ENCODE results near the gene ZNF236.

Gene ZNF236

GRCh38 chr18:76866666-76867065 is 44.3 kb downstream of the ZNF236 start:
- no peak for DNase-seq

- DNase-seq, result no peak
Measured at GRCh38 chr18:76873311-76873710, 51.0 kb downstream of the ZNF236 start.

DNA sequence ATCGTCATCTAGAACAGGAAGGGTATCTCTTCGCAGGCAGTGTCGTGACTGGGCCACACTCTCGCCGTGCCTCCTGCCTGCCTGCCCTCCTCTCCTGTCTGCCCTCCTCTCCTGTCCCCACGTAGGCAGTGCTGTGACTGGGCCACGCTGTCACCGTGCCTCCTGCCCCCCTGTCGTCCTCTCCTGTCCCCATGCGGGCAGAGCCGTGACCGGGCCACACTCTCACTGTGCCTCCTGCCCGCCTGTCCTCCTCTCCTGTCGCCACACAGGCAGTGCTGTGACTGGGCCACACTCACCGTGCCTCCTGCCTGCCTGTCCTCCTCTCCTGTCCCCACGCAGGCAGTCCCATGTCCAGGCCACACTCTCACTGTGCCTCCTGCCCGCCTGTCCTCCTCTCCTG is 51.4 kb downstream of the ZNF236 start:
- no peak for DNase-seq

DNA sequence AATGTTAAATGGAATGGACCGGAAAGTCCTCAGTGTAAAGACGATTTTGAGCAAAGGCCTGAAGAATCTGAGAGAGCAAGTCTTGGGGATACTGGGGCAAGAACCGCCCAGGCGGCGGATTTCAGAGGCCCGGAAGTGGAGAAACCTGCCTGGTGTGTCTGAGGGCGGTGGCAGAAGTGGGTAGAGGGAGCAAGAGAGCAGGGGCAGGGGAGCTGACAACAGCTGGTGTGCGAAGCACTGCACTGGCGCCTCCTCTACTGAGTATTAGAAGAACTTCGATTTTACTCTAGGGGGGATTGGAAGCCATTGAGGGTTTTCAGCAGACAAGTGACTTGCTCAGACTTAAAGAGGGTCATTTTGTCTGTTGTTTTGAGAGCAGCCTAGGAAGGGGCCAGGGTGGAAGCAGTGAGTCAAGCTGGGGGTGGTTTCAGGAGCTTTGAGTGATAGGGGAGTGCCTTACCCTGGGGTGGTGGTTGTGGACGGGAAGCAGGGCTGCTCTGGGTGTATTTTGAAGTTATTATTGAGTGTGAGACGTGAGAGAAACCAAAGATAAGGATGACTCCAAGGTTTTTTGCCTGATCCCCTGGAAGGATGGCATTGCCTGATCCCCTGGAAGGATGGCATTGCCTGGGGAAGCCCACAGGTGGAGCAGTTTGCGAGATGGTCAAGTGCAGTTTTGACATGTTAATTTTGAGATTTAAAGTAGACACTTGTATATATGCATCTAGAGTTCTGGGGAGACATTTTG is 52.5 kb downstream of the ZNF236 start:
- peak; percentile 15 for DNase-seq

GRCh38 chr18:76875390-76876325 is 53.3 kb downstream of the ZNF236 start:
- DNase-seq, result peak; percentile 76

DNA sequence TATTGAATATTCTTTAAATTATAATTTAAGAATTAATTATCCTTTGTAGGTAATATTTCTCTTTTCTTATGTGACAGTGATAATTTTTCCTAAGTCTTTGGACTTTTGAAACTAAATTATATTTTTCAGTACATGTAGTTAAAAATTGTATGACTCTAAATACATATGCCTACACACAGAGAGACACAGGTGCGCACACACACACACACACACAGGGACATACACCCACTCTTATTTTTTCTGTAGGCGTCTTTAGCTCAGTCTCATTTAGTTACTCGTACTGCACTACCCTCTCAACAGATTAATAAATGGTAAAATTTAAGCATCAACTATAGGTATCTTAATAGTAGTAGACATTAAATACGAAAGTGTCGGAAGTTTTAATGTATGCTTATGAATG is 56.1 kb downstream of the ZNF236 start:
- DNase-seq, result no peak

GRCh38 chr18:76880026-76880425 is 57.7 kb downstream of the ZNF236 start:
- no peak for DNase-seq

GRCh38 chr18:76881744-76882143 is 59.4 kb downstream of the ZNF236 start:
- DNase-seq, result no peak

GRCh38 chr18:76882146-76882545 is 59.8 kb downstream of the ZNF236 start:
- DNase-seq, result no peak

GRCh38 chr18:76885001-76885400 is 62.6 kb downstream of the ZNF236 start:
- no peak for DNase-seq

GRCh38 chr18:76886112-76886511 is 63.8 kb downstream of the ZNF236 start:
- no peak for DNase-seq

GRCh38 chr18:76889091-76889699 is 66.8 kb downstream of the ZNF236 start:
- no peak for DNase-seq

DNA sequence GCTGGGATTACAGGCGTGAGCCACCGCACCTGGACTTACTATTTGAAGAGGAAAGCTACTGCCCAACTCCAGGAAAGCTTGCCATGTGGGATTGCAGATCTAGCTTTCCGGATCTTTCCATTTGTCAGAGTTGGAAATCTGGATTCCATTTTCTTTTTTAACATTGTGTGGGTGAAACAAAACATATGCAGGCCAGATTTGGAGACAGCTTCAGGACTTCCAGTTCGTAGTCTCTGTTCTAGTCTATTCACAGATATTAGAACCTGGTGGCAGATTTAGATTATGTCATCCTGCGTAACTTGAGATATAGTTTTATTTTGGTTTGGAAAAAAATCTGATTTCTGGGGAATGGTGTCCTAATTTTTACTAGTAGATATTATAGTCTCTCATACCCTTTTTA is 70.5 kb downstream of the ZNF236 start:
- no peak for DNase-seq

- no peak for DNase-seq
Measured at GRCh38 chr18:76894566-76895346, 72.4 kb downstream of the ZNF236 start.

DNA sequence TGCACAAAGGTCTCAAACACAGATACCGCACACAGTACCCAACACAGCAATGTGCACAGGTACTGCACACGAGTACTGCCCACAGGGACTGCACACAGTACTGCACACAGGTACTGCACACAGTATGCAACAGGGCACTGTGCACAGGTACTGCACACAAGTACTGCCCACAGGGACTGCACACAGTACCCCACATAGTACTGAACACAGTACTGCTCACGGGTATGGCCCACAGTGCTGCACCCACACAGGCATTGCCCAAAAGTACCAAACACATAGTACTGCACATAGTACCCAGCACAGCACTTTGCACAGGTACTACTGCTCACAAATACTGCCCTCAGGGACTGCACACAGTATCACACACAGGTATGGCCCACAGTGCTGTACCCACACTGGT is 73.1 kb downstream of the ZNF236 start:
- DNase-seq, result no peak

GRCh38 chr18:76896677-76897076 is 74.3 kb downstream of the ZNF236 start:
- no peak for DNase-seq

GRCh38 chr18:76897257-76897656 is 74.9 kb downstream of the ZNF236 start:
- DNase-seq, result no peak

- no peak for DNase-seq
Measured at GRCh38 chr18:76903386-76903785, 81.0 kb downstream of the ZNF236 start.

- no peak for DNase-seq
Measured at GRCh38 chr18:76905821-76906220, 83.5 kb downstream of the ZNF236 start.

- DNase-seq, result no peak
Measured at GRCh38 chr18:76908277-76908676, 85.9 kb downstream of the ZNF236 start.

DNA sequence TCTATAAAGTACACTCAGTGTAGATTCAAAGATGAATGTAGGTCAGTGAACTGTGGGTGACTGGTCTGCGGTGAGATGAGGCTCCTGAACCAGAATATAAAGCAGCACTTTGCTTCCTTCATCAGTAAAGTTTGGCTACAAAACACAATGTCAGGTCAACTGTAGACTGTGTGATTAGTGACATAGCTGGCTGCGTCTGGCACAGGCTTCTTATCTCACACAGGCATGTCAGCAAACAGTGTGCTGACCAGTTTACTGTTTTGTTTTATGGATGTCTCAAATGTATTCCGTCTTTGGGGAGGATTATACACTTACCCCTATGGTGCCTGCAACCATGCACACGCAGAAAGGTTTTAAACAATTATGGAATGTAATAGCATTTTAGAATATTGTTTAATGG is 87.1 kb downstream of the ZNF236 start:
- peak; percentile 34 for DNase-seq

DNA sequence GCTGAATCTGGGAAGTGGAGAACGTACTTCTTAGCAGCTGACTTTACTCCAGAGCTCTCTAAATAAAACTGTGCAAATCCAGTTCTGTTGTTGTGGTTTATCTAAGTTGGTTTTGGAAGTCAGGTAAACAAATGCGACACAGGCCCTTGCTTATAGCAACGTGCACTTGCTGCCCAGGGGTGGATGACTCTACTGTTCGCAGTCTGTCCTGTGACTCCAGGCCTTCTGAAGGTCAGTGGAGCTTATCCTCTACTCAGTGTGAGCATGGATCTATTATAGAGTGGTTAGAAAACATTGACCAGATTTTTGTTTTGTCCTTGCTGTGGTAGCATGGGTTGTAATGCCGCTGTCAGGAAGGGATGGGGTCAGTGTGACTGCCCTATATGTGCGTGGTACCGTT is 89.1 kb downstream of the ZNF236 start:
- DNase-seq, result no peak

DNA sequence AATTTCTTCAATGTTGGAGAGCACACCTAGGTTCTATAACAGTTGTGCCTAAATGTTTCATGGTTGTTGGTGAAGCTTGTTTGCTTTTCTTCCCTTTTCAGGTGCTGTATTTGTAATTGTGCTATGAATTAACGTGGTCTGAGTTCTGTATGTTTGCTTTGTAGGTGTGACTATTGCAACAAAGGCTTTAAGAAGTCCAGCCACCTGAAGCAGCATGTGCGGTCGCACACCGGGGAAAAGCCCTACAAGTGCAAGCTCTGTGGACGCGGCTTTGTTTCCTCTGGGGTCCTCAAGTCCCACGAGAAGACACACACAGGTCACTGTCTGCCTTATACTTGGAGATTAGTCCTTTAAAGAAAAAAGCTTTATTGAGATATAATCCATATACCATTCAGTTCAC is 91.2 kb downstream of the ZNF236 start:
- no peak for DNase-seq

Data from hematopoietic multipotent progenitor cell treated with erythropoietin and hydrocortisone succinate and interleukin-3 and kit ligand, for 6 days (in vitro differentiated cells).